Esophagus squamous epithelium (tissue), 5 donors: ENCODE measurements around the gene PPM1L. TPM values are rescaled to one million over a fixed set of nuclear protein-coding genes. Genes with fewer than 3 reads are reported as not detected.
A peak's percentile ranks its signal among the peaks of the same experiment; 100 is the strongest.

Experiments
- DNase-seq: peaks from one replicate; lab custom pipeline; 2025; lab: John Stamatoyannopoulos, UW
- H3K27ac ChIP-seq, 4 donors: fragments of 200-600 bp; sonication (generic); one replicate each; pipeline ENCODE4 v1.5.1; 2016 to 2019; ENCODE audit warnings: mild to moderate bottlenecking in 1 of 4
- H3K27me3 ChIP-seq, 4 donors: fragments of 200-600 bp; sonication (generic); 1 replicate in 3 of 4; 2 replicates in 1 of 4; pipeline versions ENCODE4 v1.5.1 to v1.6.0; 2017 to 2021; ENCODE audit warnings: antibody characterized with exemption in 1 of 4
- H3K36me3 ChIP-seq, 3 donors: fragments of 200-600 bp; sonication (generic); one replicate each; pipeline ENCODE4 v1.5.1; 2016 to 2019
- H3K4me1 ChIP-seq, 3 donors: fragments of 200-600 bp; sonication (generic); one replicate each; pipeline ENCODE4 v1.5.1; 2017 to 2019
- H3K4me3 ChIP-seq, 4 donors: fragments of 200-600 bp; sonication (generic); 1 replicate in 3 of 4; 2 replicates in 1 of 4; pipeline ENCODE4 v1.5.1; 2016 to 2019; ENCODE audit warnings: mild to moderate bottlenecking in 2 of 4, moderate library complexity in 1 of 4
- H3K9me3 ChIP-seq, 3 donors: fragments of 200-600 bp; sonication (generic); one replicate each; pipeline ENCODE4 v1.5.1; 2016 to 2019
- CTCF ChIP-seq, 6 experiments: fragments of 450-650 bp in 4 of 6; fragments of 200-600 bp in 2 of 6; sonication (generic) in 2 of 6; IDR thresholded peaks; one replicate each; pipeline ENCODE4 v1.5.1; 2016 to 2019; ENCODE audit warnings: antibody characterized with exemption in 6 of 6, mild to moderate bottlenecking in 4 of 6, moderate library complexity in 4 of 6
- POLR2A ChIP-seq, 4 donors: fragments of 450-650 bp; IDR thresholded peaks; one replicate each; pipeline ENCODE4 v1.6.1; 2017; ENCODE audit warnings: antibody characterized with exemption in 4 of 4, mild to moderate bottlenecking in 4 of 4, moderate library complexity in 3 of 4
- WGBS, 2 donors: methylation state at CpG; one replicate each; pipeline ENCODE4 v1.1.5; 2018; 5-methylcytosine and 5-hydroxymethylcytosine counted together
- intact Hi-C: fragments of 100-400 bp; cut with DNase I; formaldehyde crosslinking; loops from one replicate; pipeline ENCODE4 v1.15.0; 2022
- total RNA-seq, 4 donors: library from RNA; depleted of rRNA; stranded (reverse); fragments of >200 nt; gene quantifications; one replicate each; pipeline ENCODE4 v1.1.0, GENCODE V29; 2016
- donor health status: DM: yes; HTN: yes; CAD: no.

Gene PPM1L
- total RNA-seq, 4 donors from 2014 or later = 9.1 to 18.1 (median 12.1) TPM

- Histone ChIP-seq H3K4me1 (no peaks in the 10 kb centered on the region), H3K27me3 (no peaks in the 10 kb centered on the region), H3K27ac (no peak overlapping the region), H3K4me3 (no peak overlapping the region), H3K36me3 (no peaks in the 10 kb centered on the region), H3K9me3 (no peaks in the 10 kb centered on the region)
- 84% methylated on average over 3 of the region's 3 CpGs for WGBS, 2 donors
- DNase-seq = no peak
- no peak for TF ChIP-seq POLR2A (IDR thresholded peaks at IDR 0.05)
- TF ChIP-seq CTCF (IDR thresholded peaks at IDR 0.05) = no peak
- intact Hi-C loops = no loop called here
Measured at GRCh38 chr3:160953686-160954085, 197.7 kb downstream of the PPM1L start.

- intact Hi-C loops = no loop called here
- H3K4me1 ChIP-seq = no peaks in the 10 kb centered on the region
- no peaks in the 10 kb centered on the region for H3K9me3 ChIP-seq
- no peak for DNase-seq
- no peaks in the 10 kb centered on the region for H3K36me3 ChIP-seq
- TF ChIP-seq POLR2A (IDR thresholded peaks at IDR 0.05) (no peak), CTCF (IDR thresholded peaks at IDR 0.05) (peak in 4 of 6 experiments; percentile 15 to 58 (median 24))
- no peaks in the 10 kb centered on the region for H3K27me3 ChIP-seq
- H3K4me3 ChIP-seq = no peak overlapping the region
- no peak overlapping the region for H3K27ac ChIP-seq
Measured at GRCh38 chr3:160956785-160957184, 200.8 kb downstream of the PPM1L start.

GRCh38 chr3:160960568-160960967 is 204.5 kb downstream of the PPM1L start:
- WGBS, 2 donors = 72 to 95% methylated on average over 1 of the region's 1 CpG
- H3K36me3 ChIP-seq = no peaks in the 10 kb centered on the region
- no peak for DNase-seq
- H3K9me3 ChIP-seq = no peaks in the 10 kb centered on the region
- H3K27me3 ChIP-seq = no peaks in the 10 kb centered on the region
- H3K4me3 ChIP-seq = no peak overlapping the region
- H3K4me1 ChIP-seq = no peaks in the 10 kb centered on the region
- intact Hi-C loops = no loop called here
- H3K27ac ChIP-seq = no peak overlapping the region
- no peak for TF ChIP-seq CTCF (IDR thresholded peaks at IDR 0.05)
- no peak for TF ChIP-seq POLR2A (IDR thresholded peaks at IDR 0.05)

- Histone ChIP-seq H3K4me1 (no peaks in the 10 kb centered on the region), H3K27ac (no peak overlapping the region), H3K4me3 (no peak overlapping the region), H3K36me3 (peaks cover 0 to 10% (median 3%) of the 10 kb centered on the region in 3 donors), H3K27me3 (no peaks in the 10 kb centered on the region), H3K9me3 (no peaks in the 10 kb centered on the region)
- intact Hi-C loops = no loop called here
- no peak for DNase-seq
- 13 to 26% methylated on average over 1 of the region's 1 CpG for WGBS, 2 donors
- no peak for TF ChIP-seq CTCF (IDR thresholded peaks at IDR 0.05)
- TF ChIP-seq POLR2A (IDR thresholded peaks at IDR 0.05) = no peak
Measured at GRCh38 chr3:160963949-160964348, 207.9 kb downstream of the PPM1L start.

GRCh38 chr3:160968761-160969160 is 212.7 kb downstream of the PPM1L start:
- Histone ChIP-seq H3K27me3 (no peaks in the 10 kb centered on the region), H3K4me3 (no peak overlapping the region), H3K4me1 (no peaks in the 10 kb centered on the region), H3K36me3 (peaks cover 0 to 10% (median 3%) of the 10 kb centered on the region in 3 donors), H3K9me3 (no peaks in the 10 kb centered on the region), H3K27ac (no peak overlapping the region)
- 30 to 33% methylated on average over 2 of the region's 2 CpGs for WGBS, 2 donors
- no peak for TF ChIP-seq CTCF (IDR thresholded peaks at IDR 0.05)
- intact Hi-C loops = no loop called here
- DNase-seq = no peak
